HG03135 (cell line): Measurements from ENCODE around the gene FCN3.
A peak's percentile ranks its signal among the peaks of the same experiment; 100 is the strongest.
"Not testable (repeated sequence)": the region's sequence is repeated elsewhere in the genome, so short reads cannot be mapped to it uniquely, and the experiment has no call there.

Experiments used
- ATAC-seq: cut with Tn5 transposase; IDR thresholded peaks from one replicate; pipeline ENCODE4 v1.9.1; 2021; ENCODE audit warnings: mild to moderate bottlenecking, moderate library complexity; ENCODE audit not compliant: unreplicated experiment

FCN3 gene

DNA sequence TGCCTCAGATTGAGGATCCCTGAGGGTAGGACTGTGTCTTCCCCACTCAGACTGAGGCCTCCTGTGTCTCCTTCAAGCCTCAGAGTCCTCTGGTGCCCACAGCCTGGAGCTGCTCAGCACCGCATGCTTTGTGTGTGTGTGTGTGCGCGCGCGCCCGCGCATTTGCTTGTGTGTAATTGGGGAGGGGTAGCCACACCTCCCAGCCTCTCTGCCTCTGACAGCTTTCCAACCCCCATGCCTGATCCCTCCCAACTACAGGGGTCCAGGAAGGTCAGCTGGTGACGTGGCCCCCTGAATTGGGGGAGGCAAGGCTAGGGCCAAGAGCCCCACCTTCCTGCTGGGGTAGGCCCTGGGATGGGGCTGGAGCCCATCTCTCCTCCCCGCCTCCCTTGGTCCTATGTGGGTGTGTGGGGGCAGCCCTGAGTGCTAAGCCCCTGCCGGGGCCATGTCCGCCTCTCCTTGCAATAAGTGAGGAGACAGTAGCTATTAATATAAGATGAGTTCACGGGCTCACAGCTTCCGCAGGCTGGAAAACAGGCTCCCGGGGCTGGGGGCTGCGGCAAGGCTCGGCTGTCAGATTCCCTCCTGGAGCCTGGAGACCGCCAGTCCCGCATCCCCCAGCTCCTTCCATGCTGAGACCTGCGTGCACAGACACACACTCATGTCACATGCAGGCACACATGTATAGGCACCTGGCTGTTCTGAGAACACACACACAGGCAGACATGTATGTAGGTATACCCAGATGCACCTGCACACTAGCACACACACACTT lies 24.8 kb upstream of the FCN3 start:
- no peak for ATAC-seq

GRCh38 chr1:27398405-27399149 lies 24.0 kb upstream of the FCN3 start:
- no peak for ATAC-seq

DNA sequence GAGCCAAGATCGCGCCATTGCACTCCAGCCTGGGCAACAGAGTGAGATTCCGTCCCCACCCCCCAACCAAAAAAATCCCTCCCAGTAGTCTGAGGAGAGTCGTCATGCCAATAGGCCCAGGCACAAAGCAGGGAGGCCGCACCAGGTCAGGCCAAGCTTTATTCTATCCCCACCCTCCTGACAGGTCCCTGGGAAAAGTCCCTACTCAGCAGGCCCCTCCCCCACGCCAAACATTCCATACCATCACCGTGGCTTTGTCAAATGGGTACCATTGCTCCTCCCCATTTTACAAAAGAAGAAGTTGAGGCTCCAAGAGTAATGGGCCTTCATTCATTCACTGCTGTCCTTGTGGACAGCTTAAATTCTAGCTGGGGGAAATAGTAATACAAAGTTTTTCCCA lies 23.1 kb upstream of the FCN3 start:
- ATAC-seq: no peak

GRCh38 chr1:27397110-27397509 lies 22.5 kb upstream of the FCN3 start:
- ATAC-seq: no peak

- peak; percentile 38 for ATAC-seq
Measured at GRCh38 chr1:27395441-27396195, 21.0 kb upstream of the FCN3 start.

GRCh38 chr1:27394925-27395324 lies 20.3 kb upstream of the FCN3 start:
- ATAC-seq: no peak

GRCh38 chr1:27394282-27394658 lies 19.6 kb upstream of the FCN3 start:
- no peak for ATAC-seq

GRCh38 chr1:27393641-27394281 lies 19.1 kb upstream of the FCN3 start:
- no peak for ATAC-seq

DNA sequence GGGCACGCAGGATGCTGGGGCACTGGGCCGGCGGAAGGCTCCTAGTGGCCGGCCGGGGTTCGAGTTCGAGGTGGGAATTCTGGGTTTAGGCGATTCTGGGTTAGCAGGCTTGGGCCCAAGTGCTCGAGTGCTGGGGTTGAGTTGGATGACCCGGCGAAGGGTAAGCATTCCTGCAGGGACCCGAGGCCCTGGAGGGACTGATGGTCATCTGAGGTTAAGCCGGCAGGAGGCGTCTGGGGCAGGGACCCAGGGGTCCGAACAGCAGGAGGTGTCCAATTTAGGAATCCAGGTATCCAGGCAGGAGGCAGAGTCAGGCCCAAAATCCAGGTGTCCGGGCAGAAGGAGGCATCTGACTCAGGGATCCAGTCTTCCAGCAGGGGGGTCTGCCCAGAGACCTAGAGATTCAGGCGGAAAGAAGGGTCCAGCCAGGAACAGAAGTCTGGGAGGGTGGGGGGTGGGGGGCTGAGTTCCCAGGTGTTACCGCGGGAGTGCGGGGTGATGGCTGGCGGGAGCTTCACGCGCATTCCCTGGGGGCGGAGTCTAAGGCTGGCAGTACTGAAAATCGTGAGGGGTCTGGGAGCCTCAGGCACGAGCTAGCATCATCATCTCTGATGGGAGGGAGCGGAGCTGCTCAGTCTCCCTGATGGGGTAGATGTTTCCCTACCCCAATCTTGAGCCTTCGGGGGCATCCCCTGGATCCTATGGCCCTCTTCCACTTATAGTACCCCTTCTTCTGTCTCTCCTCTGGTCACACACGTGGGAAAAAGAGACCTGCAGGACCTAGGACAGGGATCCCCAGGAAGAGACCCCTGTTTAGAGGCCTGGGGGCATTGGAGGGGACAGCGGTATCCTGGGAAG lies 18.4 kb upstream of the FCN3 start:
- no peak for ATAC-seq

GRCh38 chr1:27392096-27392777 lies 17.6 kb upstream of the FCN3 start, which contains the start of gene GPR3:
Gene GPR3 (plus strand): TSS chr1:27392622. CDS start chr1:27393799, 1,177 bp downstream.
- ATAC-seq: peak; percentile 78

GRCh38 chr1:27391511-27392095 lies 17.0 kb upstream of the FCN3 start:
- ATAC-seq: no peak

- ATAC-seq: no peak
Measured at GRCh38 chr1:27388337-27389005, 13.8 kb upstream of the FCN3 start.

GRCh38 chr1:27384797-27385196 lies 10.2 kb upstream of the FCN3 start:
- not testable (repeated sequence) for ATAC-seq

DNA sequence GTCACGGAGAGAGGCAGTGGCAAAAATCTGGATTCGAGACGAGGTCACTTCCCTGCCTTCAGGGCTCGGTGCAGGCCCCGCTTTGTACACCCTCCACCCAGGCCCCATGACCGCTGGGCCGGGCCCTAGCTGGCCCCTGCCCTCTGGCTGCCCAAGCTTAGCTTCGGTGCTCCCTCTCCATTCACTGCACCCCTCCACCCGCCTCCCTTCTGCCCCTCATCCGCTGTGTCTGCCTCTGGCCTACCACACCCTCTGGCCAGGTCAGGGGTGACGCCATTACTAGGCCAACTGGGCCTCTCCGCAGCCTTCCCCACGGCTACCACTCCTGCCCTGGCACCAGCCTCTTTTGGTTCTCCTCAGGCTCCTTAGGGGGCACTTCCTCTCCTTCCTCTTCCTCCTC lies 9.0 kb upstream of the FCN3 start:
- no peak for ATAC-seq

GRCh38 chr1:27383039-27383605 lies 8.5 kb upstream of the FCN3 start, which contains the start of gene CD164L2:
Gene CD164L2 (minus strand): TSS chr1:27383333. CDS start chr1:27383239, 94 bp downstream.
- ATAC-seq: no peak

GRCh38 chr1:27381969-27382762 lies 7.5 kb upstream of the FCN3 start:
- no peak for ATAC-seq
